Activated CD4-positive, alpha-beta T cell treated with anti-CD3 and anti-CD28 coated beads for 36 hours (primary cell): ENCODE results near the gene COL4A2. TPM values are rescaled to one million over a fixed set of nuclear protein-coding genes. Genes with fewer than 3 reads are reported as not detected.

Source experiments
- ATAC-seq: fragments of 200-7000 bp; cut with Tn5 transposase; one replicate; pipeline ENCODE4 v1.10.0; 2021; ENCODE audit warnings: mild to moderate bottlenecking, moderate library complexity
- CTCF ChIA-PET: fragments of 350-600 bp; sonication (Branson Sonifier 250); formaldehyde crosslinking; loops from one replicate; lab custom pipeline; 2021; ENCODE audit warnings: antibody characterized with exemption; lab: Charles Lee
- POLR2A ChIA-PET: fragments of 350-600 bp; sonication (Branson Sonifier 250); formaldehyde crosslinking; loops from one replicate; lab custom pipeline; 2021; ENCODE audit warnings: antibody characterized with exemption, inconsistent platforms; lab: Charles Lee
- DNase-seq: peaks from one replicate; pipeline ENCODE4 v3.0.0-alpha.2; 2020
- H3K27ac Mint-ChIP-seq: one replicate; pipeline ENCODE4 v1.8.0; 2021; ENCODE audit warnings: mixed read lengths
- H3K27me3 Mint-ChIP-seq: one replicate; pipeline ENCODE4 v1.8.0; 2021; ENCODE audit warnings: mixed read lengths
- H3K36me3 Mint-ChIP-seq: one replicate; pipeline ENCODE4 v1.8.0; 2021; ENCODE audit warnings: low read depth, mixed read lengths
- H3K4me1 Mint-ChIP-seq: one replicate; pipeline ENCODE4 v1.8.0; 2021; ENCODE audit warnings: mixed read lengths
- H3K4me3 Mint-ChIP-seq: one replicate; pipeline ENCODE4 v1.8.0; 2021; ENCODE audit warnings: mild to moderate bottlenecking, moderate library complexity, mixed read lengths
- H3K9me3 Mint-ChIP-seq: one replicate; pipeline ENCODE4 v1.8.0; 2021; ENCODE audit warnings: low read depth, mixed read lengths
- intact Hi-C, 2 experiments: fragments of 100-400 bp; cut with DNase I in 1 of 2; cut with micrococcal nuclease in 1 of 2; formaldehyde crosslinking; loops; one replicate each; pipeline versions ENCODE4 v1.14.2 to v1.15.1; 2022 to 2024; cut with DNase I, micrococcal nuclease
- total RNA-seq, 2 experiments: library from RNA; stranded (reverse); gene quantifications; one replicate each; pipeline ENCODE4 v1.2.3, GENCODE V29; 2021

COL4A2 gene
- total RNA-seq, 2 experiments from 2014 or later = not detected

DNA sequence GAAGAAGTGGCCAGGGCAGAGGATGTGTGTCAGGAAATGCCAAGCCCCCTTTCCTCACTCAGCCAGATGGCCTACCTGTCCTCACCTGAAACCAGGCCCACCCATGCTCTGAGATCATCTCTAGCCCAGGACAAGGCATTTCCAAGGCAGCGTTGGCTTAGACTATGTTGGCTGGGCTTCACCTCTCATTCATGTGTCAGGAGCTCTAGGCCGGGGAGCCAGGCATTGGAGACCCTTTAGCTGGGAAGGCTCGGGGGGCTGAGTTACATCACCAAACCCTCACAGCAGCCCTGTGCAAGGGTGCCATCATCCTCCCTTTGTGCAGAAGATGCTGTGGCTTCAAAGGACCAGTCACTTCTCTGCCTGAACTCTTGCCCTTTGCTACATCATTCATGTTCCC lies 40.0 kb downstream of the COL4A2 start:
- Mint-ChIP-seq H3K27ac (no peak overlapping the region), H3K4me1 (no peaks in the 10 kb centered on the region), H3K36me3 (no peaks in the 10 kb centered on the region), H3K27me3 (peaks cover 4% of the 10 kb centered on the region), H3K4me3 (no peak overlapping the region), H3K9me3 (no peaks in the 10 kb centered on the region)
- no peak for DNase-seq
- no peak for ATAC-seq
- intact Hi-C loops = no loop called here
- ChIA-PET CTCF (no interaction called here), POLR2A (no interaction called here)

DNA sequence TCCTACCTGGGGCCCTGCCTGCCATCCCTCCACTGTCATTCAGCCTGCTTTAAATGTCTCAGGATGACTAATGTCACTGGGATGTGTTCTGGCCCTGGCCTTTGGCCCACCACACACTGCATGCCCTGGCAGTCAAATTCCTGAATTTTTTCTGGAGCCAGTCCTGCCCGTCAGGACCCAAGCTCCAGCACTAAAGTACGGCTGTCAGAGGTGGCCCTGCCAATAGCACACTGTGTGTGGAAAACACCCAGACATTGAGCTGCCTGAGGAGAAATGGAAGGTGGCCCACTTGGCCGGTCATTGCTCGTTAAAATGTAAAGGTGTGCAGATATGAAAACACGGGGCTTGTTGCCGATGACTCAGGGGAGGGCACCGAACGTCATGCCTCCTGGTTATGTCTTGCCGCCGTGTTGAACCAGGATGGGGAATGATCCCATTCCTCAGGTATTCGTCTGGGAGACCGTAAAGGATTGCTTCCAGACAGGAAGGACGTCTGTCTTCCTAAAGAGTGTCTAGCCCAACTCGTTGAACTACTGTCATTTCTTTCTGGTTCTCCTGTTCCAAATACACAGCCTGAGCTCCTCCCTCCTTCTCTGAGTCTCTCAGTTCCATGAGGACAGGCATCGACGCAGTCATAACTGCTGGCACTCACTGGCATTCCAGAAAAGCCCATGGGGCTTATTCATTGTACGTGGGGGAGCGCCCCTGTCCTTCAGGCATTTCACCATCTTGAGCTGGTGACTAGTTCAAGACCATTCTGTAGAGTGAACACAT lies 40.6 kb downstream of the COL4A2 start:
- CTCF ChIA-PET = interaction anchor here (0.7 kb wide), 1 partner anchor 13 kb away, joined by 3 read pairs; no protein-coding TSS in a partner anchor
- no peaks in the 10 kb centered on the region for H3K4me1 Mint-ChIP-seq
- H3K4me3 Mint-ChIP-seq = no peak overlapping the region
- H3K36me3 Mint-ChIP-seq = no peaks in the 10 kb centered on the region
- intact Hi-C loops = no loop called here
- H3K27ac Mint-ChIP-seq = no peak overlapping the region
- DNase-seq = no peak
- POLR2A ChIA-PET = no interaction called here
- no peak for ATAC-seq
- no peaks in the 10 kb centered on the region for H3K9me3 Mint-ChIP-seq
- peaks cover 4% of the 10 kb centered on the region for H3K27me3 Mint-ChIP-seq

- intact Hi-C loops = no loop called here
- Mint-ChIP-seq H3K4me1 (no peaks in the 10 kb centered on the region), H3K9me3 (no peaks in the 10 kb centered on the region), H3K4me3 (no peak overlapping the region), H3K27me3 (peaks cover 8% of the 10 kb centered on the region), H3K27ac (no peak overlapping the region), H3K36me3 (no peaks in the 10 kb centered on the region)
- CTCF ChIA-PET = interaction anchor here (0.7 kb wide), 1 partner anchor 14 kb away, joined by 3 read pairs; no protein-coding TSS in a partner anchor
- DNase-seq (no peak), ATAC-seq (no peak)
- POLR2A ChIA-PET = no interaction called here
Observed at GRCh38 chr13:110348309-110349105, 41.4 kb downstream of the COL4A2 start.

DNA sequence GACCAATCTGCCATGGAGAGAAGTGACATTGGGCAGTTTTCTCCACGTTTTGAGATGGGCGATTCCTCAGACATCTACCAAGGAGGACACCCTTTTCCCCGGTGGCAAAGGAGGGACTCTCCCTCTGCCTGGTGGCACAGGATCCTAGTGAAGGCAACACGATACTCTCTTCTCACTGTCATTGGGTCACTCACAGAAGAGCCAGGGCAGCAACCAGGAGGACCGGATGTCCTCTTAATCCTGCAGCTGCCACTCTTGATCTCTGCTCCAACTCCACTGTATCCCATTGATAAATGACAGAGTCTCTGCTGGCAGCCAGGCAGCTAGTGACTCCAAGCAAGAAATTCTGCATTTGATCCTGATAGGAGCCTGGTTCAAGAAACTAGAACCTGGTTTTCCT lies 42.2 kb downstream of the COL4A2 start:
- H3K4me3 Mint-ChIP-seq = no peak overlapping the region
- no peak for DNase-seq
- ATAC-seq = no peak
- no peaks in the 10 kb centered on the region for H3K9me3 Mint-ChIP-seq
- ChIA-PET POLR2A (no interaction called here), CTCF (no interaction called here)
- H3K4me1 Mint-ChIP-seq = no peaks in the 10 kb centered on the region
- H3K36me3 Mint-ChIP-seq = no peaks in the 10 kb centered on the region
- H3K27me3 Mint-ChIP-seq = peaks cover 8% of the 10 kb centered on the region
- intact Hi-C loops = no loop called here
- no peak overlapping the region for H3K27ac Mint-ChIP-seq

DNA sequence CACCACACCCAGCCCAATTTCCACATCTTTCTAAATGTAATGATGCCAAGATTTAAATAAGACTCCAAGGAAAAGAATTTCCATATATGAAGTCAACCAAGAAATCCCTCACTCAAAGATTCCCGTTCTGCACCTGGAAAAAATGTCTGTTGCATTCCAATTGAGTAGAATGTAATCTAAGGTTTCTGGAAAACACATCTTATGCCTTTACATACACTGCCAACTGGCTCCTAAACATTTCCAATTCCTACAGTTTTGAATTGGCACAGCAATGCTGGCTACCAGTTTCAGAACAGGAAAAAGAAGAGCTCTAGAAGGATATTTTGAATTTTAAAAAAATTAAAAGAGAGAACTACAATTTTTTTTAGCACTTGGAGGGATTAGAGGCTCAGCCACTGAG lies 43.0 kb downstream of the COL4A2 start:
- H3K9me3 Mint-ChIP-seq = no peaks in the 10 kb centered on the region
- no peaks in the 10 kb centered on the region for H3K36me3 Mint-ChIP-seq
- no peak for ATAC-seq
- no peak overlapping the region for H3K27ac Mint-ChIP-seq
- H3K4me3 Mint-ChIP-seq = no peak overlapping the region
- H3K4me1 Mint-ChIP-seq = no peaks in the 10 kb centered on the region
- intact Hi-C loops = no loop called here
- no peak for DNase-seq
- CTCF ChIA-PET = no interaction called here
- peaks cover 8% of the 10 kb centered on the region for H3K27me3 Mint-ChIP-seq
- POLR2A ChIA-PET = no interaction called here

GRCh38 chr13:110350509-110350908 lies 43.4 kb downstream of the COL4A2 start:
- H3K36me3 Mint-ChIP-seq = no peaks in the 10 kb centered on the region
- H3K9me3 Mint-ChIP-seq = no peaks in the 10 kb centered on the region
- no peak overlapping the region for H3K4me3 Mint-ChIP-seq
- intact Hi-C loops = no loop called here
- DNase-seq (no peak), ATAC-seq (no peak)
- H3K4me1 Mint-ChIP-seq = no peaks in the 10 kb centered on the region
- no peak overlapping the region for H3K27ac Mint-ChIP-seq
- H3K27me3 Mint-ChIP-seq = peaks cover 8% of the 10 kb centered on the region
- ChIA-PET POLR2A (no interaction called here), CTCF (no interaction called here)

DNA sequence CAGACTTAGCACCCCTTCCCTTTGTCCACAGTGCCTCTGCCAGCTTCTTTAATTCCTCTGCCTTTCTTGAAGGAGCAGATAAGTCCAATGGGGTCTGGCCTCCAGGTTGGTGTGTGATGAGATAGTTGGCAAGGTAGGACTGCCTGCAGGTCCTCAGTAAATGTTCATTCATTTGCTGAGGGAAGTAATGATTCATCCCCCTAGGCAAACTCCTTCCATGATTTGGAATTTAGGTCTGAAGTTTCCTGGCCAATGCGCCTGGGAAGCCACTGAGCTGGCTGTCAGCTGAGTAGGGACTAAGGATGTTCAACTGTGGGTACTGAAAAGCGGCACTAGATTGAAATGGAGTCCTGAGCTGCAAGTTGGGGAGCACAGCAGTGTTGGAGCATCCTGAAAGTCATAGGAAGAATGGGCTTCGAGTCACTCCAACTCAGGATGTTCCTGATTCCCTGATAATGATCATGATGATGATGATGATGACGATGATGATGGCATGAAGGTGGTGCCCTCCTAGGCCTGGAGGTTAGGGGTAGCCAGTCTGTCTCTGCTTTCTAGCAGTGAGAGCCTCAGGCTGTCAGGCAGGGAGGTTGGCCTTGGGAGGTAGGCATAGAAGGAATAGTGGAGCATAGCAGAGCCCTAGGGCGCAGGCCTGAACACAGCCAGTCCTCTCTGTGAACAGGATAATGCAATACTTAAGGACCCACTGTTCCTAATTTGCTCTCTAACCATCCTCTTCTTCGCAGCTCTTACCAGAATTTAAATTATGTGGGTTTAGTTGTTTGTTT lies 44.7 kb downstream of the COL4A2 start:
- Mint-ChIP-seq H3K4me1 (no peaks in the 10 kb centered on the region), H3K36me3 (no peaks in the 10 kb centered on the region), H3K27ac (no peak overlapping the region), H3K9me3 (no peaks in the 10 kb centered on the region), H3K4me3 (no peak overlapping the region), H3K27me3 (peaks cover 8% of the 10 kb centered on the region)
- ChIA-PET POLR2A (no interaction called here), CTCF (interaction anchor here (0.7 to 1.8 kb wide), 2 partner anchors 12 to 467 kb away, joined by 3 to 6 read pairs; no protein-coding TSS in a partner anchor)
- intact Hi-C loops = no loop called here
- no peak for DNase-seq
- no peak for ATAC-seq

GRCh38 chr13:110352735-110353134 lies 45.7 kb downstream of the COL4A2 start:
- Mint-ChIP-seq H3K36me3 (no peaks in the 10 kb centered on the region), H3K9me3 (no peaks in the 10 kb centered on the region), H3K4me3 (no peak overlapping the region), H3K4me1 (no peaks in the 10 kb centered on the region), H3K27ac (no peak overlapping the region), H3K27me3 (peaks cover 10% of the 10 kb centered on the region)
- peak; percentile 41 for DNase-seq
- intact Hi-C loops = no loop called here
- ATAC-seq = no peak
- POLR2A ChIA-PET = no interaction called here
- CTCF ChIA-PET = interaction anchor here (1.8 kb wide), 1 partner anchor 13 kb away, joined by 6 read pairs; no protein-coding TSS in a partner anchor

DNA sequence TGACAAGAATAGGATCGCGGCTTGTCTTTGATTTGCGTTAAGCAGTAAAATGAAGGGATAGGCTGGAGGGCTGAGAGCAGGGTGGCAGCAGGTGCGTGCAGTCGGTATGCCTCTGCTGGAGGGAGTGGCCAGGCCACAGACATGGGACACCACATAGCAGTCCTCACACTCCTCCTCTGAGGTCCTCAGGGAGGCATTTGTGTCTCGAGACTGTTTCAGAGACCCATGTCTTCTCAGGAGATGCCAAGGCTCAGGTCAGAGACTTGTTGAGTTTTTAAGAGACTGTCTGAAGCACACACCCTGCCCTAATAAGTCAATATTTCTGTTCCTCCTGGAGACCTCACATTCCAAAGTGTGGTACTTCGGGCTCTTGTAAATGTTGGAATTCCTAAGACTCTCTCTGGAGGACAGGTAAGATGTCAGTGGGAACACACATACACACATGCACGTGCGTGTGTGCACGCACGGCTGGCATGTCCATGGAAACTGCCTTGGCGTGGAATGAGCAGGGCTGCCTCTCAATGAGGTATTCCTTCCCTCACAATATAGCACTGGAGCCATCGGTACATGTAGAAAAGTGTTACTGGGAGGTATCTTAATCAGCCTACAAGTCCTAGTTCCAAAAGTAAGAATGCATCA lies 46.4 kb downstream of the COL4A2 start:
- CTCF ChIA-PET = no interaction called here

GRCh38 chr13:110354123-110354627 lies 47.1 kb downstream of the COL4A2 start:
- ATAC-seq (no peak), DNase-seq (no peak)
- H3K27ac Mint-ChIP-seq = no peak overlapping the region
- H3K9me3 Mint-ChIP-seq = no peaks in the 10 kb centered on the region
- intact Hi-C loops = no loop called here
- H3K36me3 Mint-ChIP-seq = no peaks in the 10 kb centered on the region
- H3K4me1 Mint-ChIP-seq = no peaks in the 10 kb centered on the region
- H3K27me3 Mint-ChIP-seq = peaks cover 8% of the 10 kb centered on the region
- ChIA-PET POLR2A (no interaction called here), CTCF (interaction anchor here (0.8 kb wide), 1 partner anchor 20 kb away, joined by 3 read pairs; no protein-coding TSS in a partner anchor)
- H3K4me3 Mint-ChIP-seq = no peak overlapping the region

More for the DNA sequence above, 46.4 kb downstream of the COL4A2 start:
- intact Hi-C loops = no loop called here
- DNase-seq = no peak
- POLR2A ChIA-PET = no interaction called here
- no peaks in the 10 kb centered on the region for H3K4me1 Mint-ChIP-seq
- H3K27ac Mint-ChIP-seq = no peak overlapping the region
- no peaks in the 10 kb centered on the region for H3K36me3 Mint-ChIP-seq
- H3K9me3 Mint-ChIP-seq = no peaks in the 10 kb centered on the region
- H3K27me3 Mint-ChIP-seq = peaks cover 10% of the 10 kb centered on the region
- H3K4me3 Mint-ChIP-seq = no peak overlapping the region
- no peak for ATAC-seq
